Measurements from ENCODE around the gene GLIPR1L2.
"Not testable (repeated sequence)": the region's sequence is repeated elsewhere in the genome, so short reads cannot be mapped to it uniquely, and the experiment has no call there.

GLIPR1L2 gene

DNA sequence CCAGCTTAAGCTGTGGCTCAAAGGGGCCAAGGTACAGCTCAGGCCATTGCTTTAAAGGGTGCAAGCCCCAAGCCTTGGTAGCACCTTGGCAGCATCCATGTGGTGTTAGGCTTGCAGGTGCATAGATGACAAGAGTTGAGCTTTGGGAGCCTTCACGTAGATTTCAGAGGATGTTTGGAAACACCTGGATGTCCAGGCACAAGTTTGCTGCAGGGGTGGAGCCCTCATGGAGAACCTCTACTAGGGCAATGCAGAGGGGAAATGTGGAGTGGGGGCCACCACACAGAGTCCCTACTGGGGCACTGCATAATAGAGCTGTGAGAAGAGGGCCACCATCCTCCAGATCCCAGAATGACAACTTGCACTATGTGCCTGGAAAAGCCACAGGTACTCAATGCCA is 37.9 kb downstream of the GLIPR1L2 start:
- no peak overlapping the region for H3K4me3 ChIP-seq (ENCODE audit: low read depth, low read length)

DNA sequence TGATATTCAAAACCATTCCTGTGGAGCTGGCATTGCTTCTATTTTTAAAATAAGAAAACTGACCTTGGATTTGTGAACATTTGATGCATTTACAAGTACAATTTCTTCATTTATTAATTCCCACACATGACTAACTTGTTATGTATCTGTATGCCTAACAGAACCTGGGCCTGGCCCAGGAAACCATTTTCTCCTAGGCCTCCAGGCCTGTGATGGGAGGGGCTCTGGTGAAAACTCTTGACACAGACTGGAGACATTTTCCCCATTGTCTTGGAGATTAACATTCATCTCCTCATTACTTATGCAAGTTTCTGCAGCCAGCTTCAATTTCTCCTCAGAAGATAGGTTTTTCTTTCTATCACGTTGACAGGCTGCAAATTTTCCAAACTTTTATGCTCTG is 42.0 kb downstream of the GLIPR1L2 start:
- no peak overlapping the region for H3K4me3 ChIP-seq (ENCODE audit: low read depth, low read length)

DNA sequence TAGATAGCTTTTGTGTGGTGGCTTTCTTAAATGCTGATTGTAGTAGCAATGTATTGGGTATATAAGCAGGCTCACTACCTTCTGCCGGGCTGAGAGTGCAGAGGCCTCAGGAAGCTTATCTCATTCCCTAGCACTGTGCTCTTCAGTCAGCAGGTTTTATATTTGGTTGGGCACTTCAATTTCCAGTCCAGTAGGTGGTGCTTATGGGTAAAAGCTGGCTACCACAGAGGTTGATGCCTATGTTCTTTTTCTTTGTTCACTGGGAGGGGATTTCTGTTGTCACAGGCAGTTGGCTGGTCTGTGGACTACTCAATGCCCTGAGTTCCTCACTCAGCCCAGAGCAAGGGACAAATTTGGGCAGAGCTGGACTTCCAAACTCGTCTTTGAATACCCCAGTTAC is 46.7 kb downstream of the GLIPR1L2 start:
- no peak overlapping the region for H3K4me3 ChIP-seq (ENCODE audit: low read depth, low read length)

DNA sequence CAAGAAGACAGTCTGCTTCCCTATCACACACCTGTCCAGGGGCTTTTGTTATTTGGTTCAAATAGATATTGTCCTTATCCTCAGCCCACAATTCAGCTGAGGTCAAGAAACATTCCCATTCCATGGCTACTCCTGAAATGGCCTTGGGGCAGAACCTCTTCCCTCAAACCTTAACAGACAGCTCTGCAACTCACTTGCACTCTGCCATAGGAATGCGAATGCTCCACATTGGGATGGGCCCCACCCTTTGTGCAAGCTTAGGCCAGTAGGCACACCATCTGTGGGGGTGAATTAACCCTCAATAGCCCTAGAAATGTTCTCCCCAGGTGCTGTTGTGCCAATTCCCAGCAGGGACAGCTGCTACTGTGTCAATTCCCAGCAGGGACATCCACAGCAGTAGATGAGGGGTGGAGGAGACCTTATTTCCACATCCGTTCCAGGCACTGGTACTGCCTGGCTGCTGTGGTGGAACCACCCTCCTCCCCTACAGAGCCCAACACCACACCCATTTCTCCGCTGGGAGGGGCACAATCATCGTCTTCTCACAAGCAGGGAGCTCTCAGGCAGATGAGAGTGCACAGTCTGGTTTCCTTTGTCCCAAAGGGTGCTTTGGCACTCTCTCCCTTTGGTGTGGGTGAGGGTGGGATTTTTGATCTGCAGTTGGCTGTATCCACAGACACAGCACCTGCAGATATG is 47.3 kb downstream of the GLIPR1L2 start:
- H3K4me3 ChIP-seq (ENCODE audit: low read depth, low read length): no peak overlapping the region

DNA sequence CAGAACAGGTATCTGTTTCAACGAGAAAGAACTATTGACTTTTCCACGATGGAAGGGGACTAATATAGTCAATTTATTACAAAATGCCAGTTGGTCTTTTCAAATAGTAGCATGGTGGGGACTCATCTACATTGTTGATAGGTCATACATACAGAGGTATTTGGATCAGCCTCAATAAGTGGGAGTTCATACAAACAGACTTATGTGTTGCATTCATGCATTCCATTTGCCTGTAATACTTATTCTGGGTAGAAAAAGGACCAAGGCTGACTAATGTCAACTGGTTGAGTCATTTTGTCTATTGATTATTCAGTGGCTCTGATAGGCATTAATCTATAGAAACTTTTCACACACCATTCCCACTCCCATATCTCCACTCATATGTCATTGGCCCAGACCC is 48.2 kb downstream of the GLIPR1L2 start:
- no peak overlapping the region for H3K4me3 ChIP-seq (ENCODE audit: low read depth, low read length)

DNA sequence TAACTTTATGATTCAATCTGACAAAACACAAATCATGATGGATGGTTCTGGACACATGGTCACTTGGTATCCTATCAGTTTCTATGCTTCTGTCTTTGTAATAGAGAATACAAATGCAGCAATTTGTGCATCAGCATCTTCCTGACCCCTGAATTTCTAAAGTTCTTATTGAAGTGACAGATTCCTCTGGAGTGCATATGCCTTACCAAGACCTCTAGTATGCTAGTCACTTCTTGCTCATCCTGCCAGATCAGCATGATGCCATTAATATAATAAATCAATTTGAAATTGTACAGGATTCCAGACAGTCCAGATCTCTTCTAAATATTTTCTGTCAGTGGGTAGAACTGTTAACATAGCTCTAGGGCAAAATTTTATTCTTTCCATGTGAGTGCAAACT is 49.0 kb downstream of the GLIPR1L2 start:
- no peak overlapping the region for H3K4me3 ChIP-seq (ENCODE audit: low read depth, low read length)

DNA sequence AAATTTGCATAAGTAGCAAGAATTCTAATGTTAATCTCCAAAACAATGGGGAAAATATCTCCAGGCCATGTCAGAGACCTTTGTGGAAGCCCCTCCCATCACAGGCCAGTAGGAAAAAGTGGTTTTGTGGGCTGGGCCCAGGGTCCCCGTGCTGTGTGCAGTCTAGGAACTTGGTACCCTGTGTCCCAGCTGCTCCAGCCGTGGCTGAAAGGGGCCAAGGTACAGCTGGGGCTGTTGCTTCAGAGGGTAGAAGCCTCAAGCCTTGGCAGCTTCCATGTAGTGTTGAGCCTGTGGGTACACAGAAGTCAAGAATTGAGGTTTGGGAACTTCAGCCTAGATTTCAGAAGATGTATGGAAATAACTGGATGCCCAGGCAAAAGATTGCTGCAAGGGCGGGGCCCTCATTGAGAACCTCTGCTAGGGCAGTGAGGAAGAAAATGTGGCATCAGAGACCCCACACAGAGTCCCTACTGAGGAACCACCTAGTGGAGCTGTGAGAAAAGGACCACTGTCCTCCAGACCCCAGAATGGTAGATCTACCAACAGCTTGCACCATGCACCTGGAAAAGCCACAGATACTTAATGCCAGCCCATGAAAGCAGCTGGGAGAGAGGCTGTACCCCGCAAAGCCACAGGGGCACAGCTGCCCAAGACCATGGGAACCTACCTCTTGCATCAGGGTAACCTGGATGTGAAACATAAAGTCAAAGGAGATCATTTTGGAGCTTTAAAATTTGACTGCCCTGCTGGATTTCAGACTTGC is 51.0 kb downstream of the GLIPR1L2 start:
- H3K4me3 ChIP-seq (ENCODE audit: low read depth, low read length): not testable (repeated sequence)

DNA sequence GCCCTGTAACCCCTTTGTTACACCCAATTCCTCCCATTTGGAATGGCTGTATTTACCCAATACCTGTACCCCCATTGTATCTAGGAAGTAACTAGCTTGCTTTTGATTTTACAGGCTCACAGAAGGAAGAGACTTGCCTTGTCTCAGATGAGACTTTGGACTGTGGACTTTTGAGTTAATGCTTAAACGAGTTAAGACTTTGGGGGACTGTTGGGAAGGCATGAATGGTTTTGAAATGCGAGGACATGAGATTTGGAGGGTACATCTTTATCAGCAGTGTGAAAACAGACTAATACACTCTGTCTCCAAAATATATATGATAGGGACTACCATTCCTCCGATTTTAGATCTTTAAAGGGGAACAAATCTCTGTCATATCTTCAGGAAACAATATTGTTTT is 51.6 kb downstream of the GLIPR1L2 start:
- H3K4me3 ChIP-seq (ENCODE audit: low read depth, low read length): not testable (repeated sequence)

DNA sequence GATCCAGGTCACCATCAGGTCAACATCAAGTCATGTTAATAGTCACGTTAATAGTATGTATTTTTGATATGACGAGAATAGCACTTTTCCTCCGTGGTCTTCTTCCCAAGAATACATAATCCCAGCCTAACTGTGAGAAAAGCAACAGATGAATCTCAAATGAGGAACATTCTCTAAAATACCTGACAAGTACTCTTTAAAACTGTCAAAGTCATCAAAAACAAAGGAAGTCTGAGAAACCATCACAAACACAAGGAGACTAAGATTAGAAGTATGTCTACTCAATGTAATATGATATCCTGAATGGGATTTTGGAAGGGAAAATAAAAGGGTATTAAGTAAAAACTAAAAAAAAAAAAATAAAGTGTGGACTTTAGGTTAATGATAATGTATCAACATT is 52.8 kb downstream of the GLIPR1L2 start:
- no peak overlapping the region for H3K4me3 ChIP-seq (ENCODE audit: low read depth, low read length)

DNA sequence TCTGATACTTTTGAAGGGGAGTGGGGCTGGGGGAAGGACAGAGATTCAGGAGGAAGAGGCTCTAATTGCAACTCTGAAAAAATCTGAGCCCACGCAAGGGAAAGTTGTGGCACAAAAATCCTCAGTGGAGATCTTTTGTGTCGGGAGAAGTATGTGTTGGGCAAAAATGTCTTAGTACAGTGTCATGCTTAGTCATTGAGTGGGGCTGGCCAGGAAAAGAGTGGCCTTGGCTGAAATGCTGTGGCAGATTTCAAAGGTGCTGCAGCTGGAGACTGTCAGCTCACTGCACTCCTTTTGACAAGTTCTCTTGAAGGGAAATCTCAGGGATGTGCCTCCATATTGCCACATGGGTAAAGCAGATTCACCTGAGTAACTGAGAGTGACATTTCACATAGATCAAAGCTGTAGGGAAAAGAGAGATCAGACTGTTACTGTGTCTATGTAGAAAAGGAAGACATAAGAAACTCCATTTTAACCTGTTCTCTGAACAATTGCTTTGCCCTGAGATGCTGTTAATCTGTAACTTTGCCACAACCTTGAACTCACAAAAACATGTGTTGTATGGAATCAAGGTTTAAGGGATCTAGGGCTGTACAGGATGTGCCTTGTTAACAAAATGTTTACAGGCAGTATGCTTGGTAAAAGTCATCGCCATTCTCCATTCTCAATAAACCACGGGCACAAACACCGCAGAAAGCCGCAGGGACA is 53.7 kb downstream of the GLIPR1L2 start:
- no peak overlapping the region for H3K4me3 ChIP-seq (ENCODE audit: low read depth, low read length)

DNA sequence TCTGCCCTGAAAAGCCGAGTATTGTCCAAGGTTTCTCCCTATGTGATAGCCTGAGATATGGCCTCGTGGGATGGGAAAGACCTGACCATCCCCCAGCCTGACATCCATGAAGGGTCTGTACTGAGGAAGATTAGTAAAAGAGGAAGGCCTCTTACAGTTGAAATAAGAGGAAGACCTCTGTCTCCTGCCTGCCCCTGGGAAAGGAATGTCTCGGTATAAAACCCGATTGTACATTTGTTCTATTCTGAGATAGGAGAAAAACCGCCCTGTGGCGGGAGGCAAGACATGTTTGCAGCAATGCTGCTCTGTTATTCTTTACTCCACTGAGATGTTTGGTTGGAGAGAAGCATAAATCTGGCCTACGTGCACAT is 54.2 kb downstream of the GLIPR1L2 start:
- H3K4me3 ChIP-seq (ENCODE audit: low read depth, low read length): not testable (repeated sequence)

DNA sequence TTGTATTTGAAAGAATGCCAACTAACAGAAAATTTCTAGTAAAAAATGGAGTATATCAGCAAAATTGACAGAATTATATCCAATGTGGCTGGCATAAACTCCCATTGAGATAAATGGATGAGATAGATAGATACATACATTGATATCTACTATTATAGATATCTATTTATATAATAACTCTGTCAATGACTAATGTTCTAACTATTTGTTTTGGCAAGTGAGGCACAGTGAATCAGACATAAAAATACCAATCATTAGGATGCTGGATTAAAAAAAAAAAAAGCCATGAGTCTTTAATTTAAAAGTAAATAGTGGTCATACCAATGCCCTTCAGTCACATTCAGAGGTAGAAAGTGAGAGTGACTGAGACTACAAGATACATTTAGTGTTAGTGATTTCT is 56.0 kb downstream of the GLIPR1L2 start:
- no peak overlapping the region for H3K4me3 ChIP-seq (ENCODE audit: low read depth, low read length)

DNA sequence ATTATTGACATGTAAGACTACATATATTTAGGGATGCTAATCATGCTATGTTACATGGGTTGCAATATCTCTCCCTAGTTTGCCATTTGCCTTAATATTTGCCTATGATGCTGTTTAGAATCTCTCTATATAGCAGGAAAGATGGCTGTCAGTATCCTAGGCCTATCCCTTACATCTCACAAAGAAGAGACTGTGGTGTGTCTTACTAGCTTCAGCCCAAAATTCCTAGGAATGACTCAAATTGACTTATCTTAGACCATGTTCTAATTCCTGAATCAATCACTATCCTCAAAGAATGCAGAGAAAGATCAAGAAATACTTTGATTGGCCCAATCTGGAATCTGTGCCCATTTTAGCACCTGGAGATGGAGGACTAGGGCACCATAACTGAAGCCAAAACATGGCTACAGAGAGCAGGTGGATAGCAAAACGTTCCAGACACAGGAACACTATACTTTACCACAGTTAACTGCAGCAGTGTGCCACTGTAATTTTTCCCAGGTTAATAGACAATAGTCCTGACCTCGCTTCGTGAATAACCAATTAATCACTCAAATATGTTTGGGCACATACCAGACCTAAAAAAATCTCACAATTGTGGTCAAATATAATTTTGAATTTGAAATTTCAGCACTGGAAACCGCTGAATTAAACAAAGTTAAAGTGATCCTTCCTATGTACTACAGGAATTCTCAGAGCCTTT is 57.0 kb downstream of the GLIPR1L2 start:
- no peak overlapping the region for H3K4me3 ChIP-seq (ENCODE audit: low read depth, low read length)

DNA sequence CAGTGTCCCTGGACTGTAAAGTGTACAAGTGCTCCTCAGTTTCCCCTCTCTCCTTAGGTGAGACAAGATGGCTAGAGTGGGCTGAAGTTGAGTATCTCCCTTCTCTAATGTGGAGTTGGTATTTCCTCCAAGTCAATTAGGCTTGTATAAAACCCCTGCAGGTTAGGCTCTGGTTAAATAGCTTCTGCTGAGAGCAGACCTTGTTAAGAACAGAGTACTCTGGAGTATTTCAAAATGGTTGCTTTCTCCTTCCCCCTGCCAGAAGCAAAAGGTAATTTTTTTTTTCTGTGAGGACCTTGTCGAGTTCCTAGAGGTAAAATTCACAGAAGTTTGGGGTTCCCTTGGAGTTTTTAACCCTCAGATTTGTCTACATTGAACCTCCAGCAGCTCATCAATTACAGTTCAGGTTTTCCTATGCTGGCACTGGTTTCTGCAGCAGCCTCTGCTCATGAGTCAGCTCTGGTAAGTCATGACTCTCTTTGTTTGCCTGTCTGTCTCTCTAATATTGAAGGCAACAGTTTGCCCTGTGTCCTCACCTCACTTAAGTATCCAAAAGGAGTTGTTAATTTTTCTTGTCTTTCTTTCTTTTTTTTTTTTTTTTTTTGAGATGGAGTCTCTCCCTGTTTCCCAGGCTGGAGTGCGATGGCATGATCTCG is 61.9 kb downstream of the GLIPR1L2 start:
- H3K4me3 ChIP-seq (ENCODE audit: low read depth, low read length): no peak overlapping the region

DNA sequence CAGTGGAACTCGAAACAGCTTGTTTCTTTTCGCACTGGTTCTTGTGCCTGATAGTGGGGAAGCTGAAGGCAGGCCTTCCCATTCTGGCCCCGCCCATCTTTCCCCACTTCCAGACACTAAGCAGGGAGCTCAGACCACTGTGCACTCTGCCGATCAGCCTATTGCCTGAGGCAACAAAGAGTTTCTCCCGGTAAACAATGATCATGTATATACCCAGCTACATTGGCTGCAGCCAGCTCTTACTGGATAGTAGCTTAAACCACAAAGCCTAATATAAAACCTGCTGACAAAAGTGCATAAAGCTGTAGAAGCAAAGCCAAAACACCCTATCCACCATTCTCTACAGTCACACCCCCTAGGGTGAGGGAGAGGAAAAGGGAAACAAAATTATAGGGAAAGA is 65.0 kb downstream of the GLIPR1L2 start:
- H3K4me3 ChIP-seq (ENCODE audit: low read depth, low read length): no peak overlapping the region

DNA sequence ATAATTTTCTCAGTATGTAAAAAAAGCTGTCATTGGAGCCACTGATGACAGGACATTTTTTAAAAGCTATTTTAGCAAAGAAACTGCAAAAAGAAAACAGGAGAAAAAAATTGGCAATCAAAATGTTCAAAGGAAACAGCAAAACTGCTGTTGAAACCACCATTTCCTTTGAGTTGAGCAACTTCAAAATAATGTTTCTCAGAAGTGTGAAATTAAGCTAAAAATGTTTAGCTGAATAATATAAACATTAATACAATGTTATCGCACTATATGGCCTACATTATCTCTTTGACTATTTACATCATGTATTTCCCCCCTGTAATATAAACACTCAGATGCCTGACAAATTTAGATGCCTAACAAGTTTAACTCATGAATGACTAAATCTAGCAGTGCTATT is 66.3 kb downstream of the GLIPR1L2 start:
- H3K4me3 ChIP-seq (ENCODE audit: low read depth, low read length): no peak overlapping the region

DNA sequence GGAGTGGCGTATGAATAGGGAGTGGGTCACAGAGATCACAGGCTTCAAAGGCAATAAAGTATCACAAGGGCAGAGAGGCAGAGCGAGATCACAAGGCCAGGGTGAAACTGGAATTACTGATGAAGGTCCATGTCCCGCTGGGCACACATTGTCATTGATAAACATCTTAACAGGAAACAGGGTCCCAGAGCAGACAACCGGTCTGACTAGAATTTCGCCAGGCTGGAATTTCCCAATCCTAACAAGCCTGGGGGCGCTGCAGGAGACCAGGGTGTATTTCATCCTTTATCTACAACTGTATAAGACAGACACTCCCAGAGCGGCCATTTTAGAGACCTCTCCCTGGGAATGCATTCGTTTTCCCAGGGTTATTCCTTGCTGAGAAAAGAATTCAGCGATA is 67.0 kb downstream of the GLIPR1L2 start:
- not testable (repeated sequence) for H3K4me3 ChIP-seq (ENCODE audit: low read depth, low read length)

DNA sequence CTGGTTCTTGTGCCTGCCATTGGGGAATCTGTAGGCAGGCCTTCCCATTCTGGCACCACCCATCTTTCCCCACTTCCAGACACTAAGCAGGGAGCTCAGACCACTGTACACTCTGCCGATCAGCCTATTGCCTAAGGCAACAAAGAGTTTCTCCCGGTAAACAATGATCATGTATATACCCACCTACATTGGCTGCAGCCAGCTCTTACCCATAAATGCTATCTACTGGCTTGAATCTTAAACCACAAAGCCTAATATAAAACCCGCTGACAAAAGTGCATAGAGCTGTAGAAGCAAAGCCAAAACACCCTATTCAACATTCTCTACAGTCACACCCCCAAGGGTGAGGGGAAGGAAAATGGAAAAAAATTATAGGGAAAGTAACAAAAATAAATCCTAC is 68.9 kb downstream of the GLIPR1L2 start:
- no peak overlapping the region for H3K4me3 ChIP-seq (ENCODE audit: low read depth, low read length)

DNA sequence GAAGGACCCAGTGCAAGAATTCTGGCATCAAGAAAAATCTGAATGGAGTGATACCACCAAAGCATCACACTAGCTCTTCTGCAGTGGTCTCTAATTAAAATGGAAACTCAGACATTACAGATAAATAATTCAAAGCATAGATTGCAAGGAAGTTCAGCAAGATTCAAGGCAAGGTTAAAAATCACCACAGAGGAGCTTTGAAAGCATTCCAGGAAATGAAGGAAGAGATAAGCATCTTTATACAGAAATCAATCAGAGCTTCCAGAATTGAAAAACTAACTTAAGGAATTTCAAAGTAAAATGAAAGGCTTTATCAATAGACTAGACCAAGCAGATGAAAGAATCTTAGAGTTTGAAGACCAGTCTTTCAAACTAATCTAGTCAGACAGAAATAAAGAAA is 69.3 kb downstream of the GLIPR1L2 start:
- H3K4me3 ChIP-seq (ENCODE audit: low read depth, low read length): no peak overlapping the region

DNA sequence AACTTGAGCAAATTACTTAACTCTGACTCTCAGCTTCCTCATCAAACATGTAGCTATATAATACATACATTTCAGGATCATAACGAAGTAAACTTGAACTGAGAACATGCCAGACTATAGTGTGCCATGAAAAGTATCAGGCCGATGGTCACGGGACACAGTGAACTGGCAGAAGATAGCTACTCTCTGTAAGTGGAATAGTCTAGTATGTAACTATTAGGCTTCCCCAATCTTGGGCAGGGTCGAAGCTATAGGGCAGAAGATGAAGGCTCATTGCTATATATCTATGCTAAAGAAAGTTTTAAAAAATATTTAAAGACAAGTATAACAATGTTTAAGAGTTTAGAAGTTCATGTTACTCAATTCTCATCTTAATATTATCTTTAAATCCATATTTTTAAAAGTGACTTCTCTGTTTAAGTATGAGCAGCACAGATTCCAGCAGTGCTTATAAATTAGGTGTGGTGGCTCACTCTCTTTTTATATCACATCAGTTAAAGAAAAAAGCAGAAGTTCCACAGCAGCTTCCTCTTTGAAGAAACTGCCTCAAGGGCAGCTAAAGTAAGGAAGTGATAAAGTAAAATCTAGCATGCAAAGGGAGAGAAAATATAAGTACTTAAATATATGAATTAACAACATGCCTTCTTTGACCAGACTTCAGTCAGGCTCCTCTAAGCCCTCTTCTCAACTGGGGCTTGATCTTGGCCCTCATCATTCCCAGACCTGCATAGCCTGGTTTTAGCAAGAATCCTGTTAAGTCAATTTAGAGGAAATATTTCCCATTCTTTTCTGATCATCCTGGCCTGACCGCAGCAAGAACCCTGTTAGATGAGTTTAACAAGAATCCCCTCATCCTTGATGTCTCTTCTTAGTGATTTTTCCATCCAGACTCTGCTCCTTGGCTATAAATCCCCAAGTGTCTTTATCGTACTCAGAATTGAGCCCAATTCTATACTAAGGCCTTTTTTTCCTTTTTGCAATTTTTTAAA is 81.3 kb downstream of the GLIPR1L2 start:
- H3K4me3 ChIP-seq (ENCODE audit: low read depth, low read length): no peak overlapping the region

Data from iPS-11a (cell line).